ENCODE measurements around the gene INIP. TPM values are rescaled to one million over a fixed set of nuclear protein-coding genes. Genes with fewer than 3 reads are reported as not detected.

INIP gene
- total RNA-seq, 1 experiment from 2014 or later = 26.6 TPM

DNA sequence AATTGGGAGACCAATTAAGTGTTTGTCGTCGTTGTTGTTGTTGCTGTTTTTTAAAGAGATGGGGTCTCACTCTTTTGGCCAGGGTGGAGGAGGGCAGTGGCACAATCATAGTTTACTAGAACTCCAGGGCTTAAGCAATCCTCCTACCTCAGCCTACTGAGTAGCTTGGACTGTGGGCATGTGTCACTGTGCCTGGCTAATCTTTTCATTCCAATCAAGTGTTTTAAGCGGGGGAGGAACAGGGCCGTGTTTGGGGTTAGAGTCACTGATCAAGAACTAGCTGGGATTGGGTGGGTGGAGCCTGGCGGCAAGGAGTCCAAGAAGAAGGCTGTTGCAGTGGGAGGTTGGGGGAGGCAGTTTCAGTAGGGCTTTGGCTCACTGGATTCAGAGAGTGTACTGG is 46.4 kb upstream of the INIP start:
- no peak overlapping the region for H3K4me3 ChIP-seq (ENCODE audit: low read depth, low read length, poor library complexity, severe bottlenecking)
- CTCF ChIA-PET = no interaction called here

DNA sequence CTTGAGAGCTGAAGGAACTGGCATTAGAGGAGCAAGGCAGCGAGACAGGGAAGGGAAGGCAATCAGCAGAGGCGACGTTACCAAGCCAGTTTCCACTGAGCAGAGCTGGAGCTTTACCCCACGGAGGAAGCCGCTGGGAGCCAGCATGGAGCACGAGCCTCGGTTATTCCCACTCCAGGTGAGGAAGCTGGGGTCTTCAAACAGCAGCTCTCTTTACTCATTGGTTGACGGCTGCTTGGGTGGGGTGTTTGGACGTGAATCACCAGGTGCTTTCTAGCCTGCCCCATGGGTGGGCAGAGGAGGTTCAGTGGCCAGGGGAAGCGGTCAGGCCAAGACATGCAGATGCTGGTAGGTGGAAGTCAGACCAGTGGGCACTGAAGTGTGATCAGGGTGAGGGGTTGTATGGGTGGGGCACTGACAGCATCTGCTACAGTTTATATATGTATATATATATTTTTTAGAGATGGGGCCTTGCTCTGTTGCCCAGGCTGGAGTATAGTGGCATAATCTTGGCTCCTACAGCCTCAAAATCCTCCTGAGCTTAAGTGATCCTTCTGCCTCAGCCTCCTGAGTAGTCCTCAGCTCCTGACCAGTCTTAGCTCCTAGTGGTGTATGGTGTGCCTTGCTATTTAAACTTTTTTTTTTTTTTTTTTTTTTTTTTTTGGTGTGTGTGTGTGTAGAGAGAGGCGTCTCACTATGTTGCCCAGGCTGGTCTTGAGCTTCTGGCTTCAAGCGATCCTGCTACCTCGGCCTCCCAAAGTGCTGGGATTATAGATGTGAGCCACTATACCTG is 45.0 kb upstream of the INIP start:
- Histone ChIP-seq H3K27me3 (replicated peaks; ENCODE audit: insufficient read depth, low read depth, low read length, poor library complexity) (no peaks in the 10 kb centered on the region), H3K9me3 (ENCODE audit: low read depth, low read length, poor library complexity, severe bottlenecking) (peaks cover 3% of the 10 kb centered on the region), H3K4me3 (ENCODE audit: low read depth, low read length, poor library complexity, severe bottlenecking) (no peak overlapping the region), H3K27ac (ENCODE audit: low read depth, low read length, poor library complexity, severe bottlenecking) (no peak overlapping the region), H3K4me1 (ENCODE audit: insufficient read depth, low read length, poor library complexity, severe bottlenecking) (no peaks in the 10 kb centered on the region), H3K36me3 (ENCODE audit: insufficient read depth, low read length, poor library complexity, severe bottlenecking) (no peaks in the 10 kb centered on the region)
- intact Hi-C loops (cut with micrococcal nuclease; ENCODE audit: unreplicated experiment) = loop anchor here (10.0 kb wide), 1 partner anchor 52 kb away; no protein-coding TSS in a partner anchor
- TF ChIP-seq CTCF (conservative IDR thresholded peaks at IDR 0.05; ENCODE audit: low read depth, low read length) = no peak
- TF ChIP-seq EZH2 (IDR thresholded peaks at IDR 0.05; ENCODE audit: borderline replicate concordance, low read depth, low read length, poor library complexity, severe bottlenecking) = no peak
- ChIA-PET CTCF (interaction anchor here (0.6 kb wide), 2 partner anchors 24 to 318 kb away, joined by 4 to 8 read pairs; no protein-coding TSS in a partner anchor), POLR2A (ENCODE audit: low non-redundant PET) (no interaction called here)
- no TSS peak for BruUV-seq (replicated peaks)
- DNase-seq (ENCODE audit: low spot score) = no peak

More for the DNA sequence above, 46.4 kb upstream of the INIP start:
- no TSS peak for BruUV-seq (replicated peaks)
- no peaks in the 10 kb centered on the region for H3K36me3 ChIP-seq (ENCODE audit: insufficient read depth, low read length, poor library complexity, severe bottlenecking)
- no peaks in the 10 kb centered on the region for H3K4me1 ChIP-seq (ENCODE audit: insufficient read depth, low read length, poor library complexity, severe bottlenecking)
- intact Hi-C loops (cut with micrococcal nuclease; ENCODE audit: unreplicated experiment) = loop anchor here (10.0 kb wide), 1 partner anchor 50 kb away; no protein-coding TSS in a partner anchor
- no peak overlapping the region for H3K27ac ChIP-seq (ENCODE audit: low read depth, low read length, poor library complexity, severe bottlenecking)
- no peak for DNase-seq (ENCODE audit: low spot score)
- TF ChIP-seq CTCF (conservative IDR thresholded peaks at IDR 0.05; ENCODE audit: low read depth, low read length) (no peak), EZH2 (IDR thresholded peaks at IDR 0.05; ENCODE audit: borderline replicate concordance, low read depth, low read length, poor library complexity, severe bottlenecking) (no peak)
- no peaks in the 10 kb centered on the region for H3K27me3 ChIP-seq (replicated peaks; ENCODE audit: insufficient read depth, low read depth, low read length, poor library complexity)
- POLR2A ChIA-PET (ENCODE audit: low non-redundant PET) = no interaction called here
- peaks cover 3% of the 10 kb centered on the region for H3K9me3 ChIP-seq (ENCODE audit: low read depth, low read length, poor library complexity, severe bottlenecking)

- H3K4me1 ChIP-seq (ENCODE audit: insufficient read depth, low read length, poor library complexity, severe bottlenecking) = no peaks in the 10 kb centered on the region
- H3K9me3 ChIP-seq (ENCODE audit: low read depth, low read length, poor library complexity, severe bottlenecking) = peaks cover 3% of the 10 kb centered on the region
- H3K27ac ChIP-seq (ENCODE audit: low read depth, low read length, poor library complexity, severe bottlenecking) = no peak overlapping the region
- no peaks in the 10 kb centered on the region for H3K27me3 ChIP-seq (replicated peaks; ENCODE audit: insufficient read depth, low read depth, low read length, poor library complexity)
- no peak for DNase-seq (ENCODE audit: low spot score)
- H3K4me3 ChIP-seq (ENCODE audit: low read depth, low read length, poor library complexity, severe bottlenecking) = no peak overlapping the region
- no TSS peak for BruUV-seq (replicated peaks)
- ChIA-PET POLR2A (ENCODE audit: low non-redundant PET) (no interaction called here), CTCF (no interaction called here)
- TF ChIP-seq EZH2 (IDR thresholded peaks at IDR 0.05; ENCODE audit: borderline replicate concordance, low read depth, low read length, poor library complexity, severe bottlenecking) = no peak
- TF ChIP-seq CTCF (conservative IDR thresholded peaks at IDR 0.05; ENCODE audit: low read depth, low read length) = no peak
- intact Hi-C loops (cut with micrococcal nuclease; ENCODE audit: unreplicated experiment) = loop anchor here (10.0 kb wide), 1 partner anchor 53 kb away; no protein-coding TSS in a partner anchor
- no peaks in the 10 kb centered on the region for H3K36me3 ChIP-seq (ENCODE audit: insufficient read depth, low read length, poor library complexity, severe bottlenecking)
These were observed 44.2 kb upstream of the INIP start for GRCh38 chr9:112761912-112762655.

All from A673 (cell line).